Kidney (tissue), 14 donors: ENCODE results near the gene GFI1B. TPM values are rescaled to one million over a fixed set of nuclear protein-coding genes. Genes with fewer than 3 reads are reported as not detected.

ENCODE experiments used
- DNase-seq, 5 donors: peaks; one replicate each; pipeline ENCODE4 v3.0.0-alpha.2; 2013 to 2020
- FAIRE-seq: peaks from 2 replicates; lab custom pipeline; 2012; peaks lifted over from hg19 to GRCh38; lab: Jason Lieb, UNC
- H3K27ac ChIP-seq, 2 donors: one replicate each; pipeline ENCODE4 v1.7.0; 2013; ENCODE audit warnings: low read depth in 2 of 2, low read length in 2 of 2, inconsistent platforms in 1 of 2
- H3K27me3 ChIP-seq: one replicate; pipeline ENCODE4 v1.7.1; 2013; ENCODE audit warnings: low read length, inconsistent platforms; ENCODE audit not compliant: control insufficient read depth, insufficient read depth
- H3K36me3 ChIP-seq, 3 donors: one replicate each; pipeline versions ENCODE4 v1.7.0 to v1.7.1; 2013; ENCODE audit warnings: low read length in 3 of 3, control low read depth in 1 of 3, inconsistent platforms in 1 of 3; ENCODE audit not compliant: insufficient read depth in 3 of 3, control insufficient read depth in 2 of 3
- H3K4me1 ChIP-seq, 3 donors: one replicate each; pipeline versions ENCODE4 v1.7.0 to v1.7.1; 2013; ENCODE audit warnings: low read length in 3 of 3, inconsistent platforms in 1 of 3, low read depth in 1 of 3; ENCODE audit not compliant: control insufficient read depth in 2 of 3, insufficient read depth in 2 of 3
- H3K4me3 ChIP-seq, 3 donors: one replicate each; pipeline versions ENCODE4 v1.7.0 to v1.8.1; 2013; ENCODE audit warnings: low read length in 3 of 3, control low read depth in 1 of 3, inconsistent platforms in 1 of 3
- H3K9ac ChIP-seq, 3 donors: one replicate each; pipeline versions ENCODE4 v1.7.0 to v1.7.1; 2013; ENCODE audit warnings: low read length in 3 of 3, control low read depth in 1 of 3, inconsistent platforms in 1 of 3
- H3K9me3 ChIP-seq, 3 donors: one replicate each; pipeline versions ENCODE4 v1.7.0 to v1.7.1; 2013; ENCODE audit warnings: low read length in 3 of 3, control low read depth in 1 of 3, inconsistent platforms in 1 of 3; ENCODE audit not compliant: control insufficient read depth in 2 of 3, insufficient read depth in 1 of 3
- CTCF ChIP-seq: IDR thresholded peaks from 3 replicates; pipeline ENCODE4 v1.5.1; 2012; ENCODE audit warnings: mild to moderate bottlenecking, moderate library complexity, borderline replicate concordance; ENCODE audit not compliant: insufficient read depth; ENCODE audit errors: extremely low read depth
- intact Hi-C: fragments of 100-400 bp; cut with DNase I; formaldehyde crosslinking; loops from one replicate; pipeline ENCODE4 v1.11.1; 2022
- polyA plus RNA-seq: library from polyadenylated mRNA; stranded (reverse); fragments of 350-450 nt; fragmentation: Illumina TruSeq; extraction: RNeasy Lipid Tissue Mini Kit (QIAGEN cat#74804); gene quantifications from one replicate; pipeline ENCODE4 v1.2.3, GENCODE V29; 2014; ENCODE audit warnings: low read depth, low replicate concordance; ENCODE audit not compliant: insufficient read depth
- total RNA-seq: library from RNA; stranded (reverse); fragmentation: NEBNext Ultra II Directional; extraction: Animal tissue kit (Norgen Biotek cat#: 25700); gene quantifications from one replicate; pipeline ENCODE4 v1.2.1, GENCODE V29; 2021
- donor health status: control.
- donor health status: control.
- donor health status: control.
- donor health status: control.
- donor health status: control.
- donor health status: DM: yes; HTN: yes; CAD: no.
- donor health status: Normal renal cell carcinoma (clear cell type).

Gene GFI1B
- total and polyA plus RNA-seq, 2 donors from 2014 or later, result 0.28 TPM; not detected in 1

GRCh38 chr9:133005957-133006356 is 27.5 kb downstream of the GFI1B start:
- no peak for TF ChIP-seq CTCF
- intact Hi-C loops, result no loop called here

GRCh38 chr9:133006731-133007352 is 28.3 kb downstream of the GFI1B start:
- no peak overlapping the region for H3K27ac ChIP-seq
- no peak for TF ChIP-seq CTCF
- H3K4me3 ChIP-seq, result peak overlapping the region in 1 of 3 donors; percentile 11
- no peaks in the 10 kb centered on the region for H3K9me3 ChIP-seq
- no peak overlapping the region for H3K9ac ChIP-seq
- intact Hi-C loops, result no loop called here
- no peaks in the 10 kb centered on the region for H3K36me3 ChIP-seq
- H3K4me1 ChIP-seq, result no peaks in the 10 kb centered on the region
- no peaks in the 10 kb centered on the region for H3K27me3 ChIP-seq
- FAIRE-seq (no peak), DNase-seq (peak in 1 of 5 donors; percentile 2)

More at GRCh38 chr9:133005957-133006356, 27.5 kb downstream of the GFI1B start:
- no peaks in the 10 kb centered on the region for H3K27me3 ChIP-seq
- no peaks in the 10 kb centered on the region for H3K4me1 ChIP-seq
- no peaks in the 10 kb centered on the region for H3K36me3 ChIP-seq
- no peak overlapping the region for H3K4me3 ChIP-seq
- DNase-seq, result peak in 1 of 5 donors; percentile 1
- no peak for FAIRE-seq
- no peak overlapping the region for H3K27ac ChIP-seq
- H3K9me3 ChIP-seq, result no peaks in the 10 kb centered on the region
- H3K9ac ChIP-seq, result no peak overlapping the region

DNA sequence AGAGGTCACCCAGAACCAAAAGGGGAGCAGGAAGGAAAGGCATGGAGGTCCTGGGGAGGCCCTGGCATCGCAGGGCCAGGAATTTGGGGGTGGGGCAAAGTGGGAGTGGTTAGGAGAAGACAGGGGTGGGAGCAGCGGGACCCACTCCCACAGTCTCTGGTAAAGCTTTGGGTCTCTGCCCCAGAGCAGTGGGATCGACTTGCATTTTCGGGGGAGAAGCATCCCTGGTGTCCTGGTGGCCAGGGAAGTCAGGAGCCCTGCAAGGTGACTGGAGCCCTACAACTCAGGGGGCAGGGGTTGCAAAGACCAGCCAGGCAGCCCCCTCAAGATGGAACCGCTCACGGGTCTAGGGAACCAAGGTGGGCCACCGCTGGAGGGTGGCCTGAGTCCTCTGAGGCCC is 29.9 kb downstream of the GFI1B start:
- Histone ChIP-seq H3K9ac (no peak overlapping the region), H3K4me1 (no peaks in the 10 kb centered on the region)
- no peak for FAIRE-seq

More for the DNA sequence above, 29.9 kb downstream of the GFI1B start:
- Histone ChIP-seq H3K27me3 (no peaks in the 10 kb centered on the region), H3K27ac (no peak overlapping the region), H3K4me3 (no peak overlapping the region), H3K9me3 (no peaks in the 10 kb centered on the region), H3K36me3 (no peaks in the 10 kb centered on the region)
- intact Hi-C loops, result no loop called here
- peak in 1 of 5 donors; percentile 55 for DNase-seq
- no peak for TF ChIP-seq CTCF
